IPS-18a (cell line): Measurements from ENCODE around the gene IPO5.
"Not testable (repeated sequence)": the region's sequence is repeated elsewhere in the genome, so short reads cannot be mapped to it uniquely, and the experiment has no call there.

Source experiments
- H3K27ac ChIP-seq: one replicate; pipeline ENCODE4 v1.5.1; 2013; ENCODE audit warnings: low read length
- H3K27me3 ChIP-seq: one replicate; pipeline ENCODE4 v1.6.1; 2013; ENCODE audit warnings: mild to moderate bottlenecking, low read length; ENCODE audit not compliant: control insufficient read depth, insufficient read depth
- H3K36me3 ChIP-seq: one replicate; pipeline ENCODE4 v1.6.1; 2013; ENCODE audit warnings: low read depth, low read length; ENCODE audit not compliant: control insufficient read depth
- H3K4me1 ChIP-seq: one replicate; pipeline ENCODE4 v1.6.1; 2013; ENCODE audit warnings: low read depth, low read length; ENCODE audit not compliant: control insufficient read depth
- H3K4me3 ChIP-seq: one replicate; pipeline ENCODE4 v1.5.1; 2013; ENCODE audit warnings: low read length
- H3K9ac ChIP-seq: one replicate; pipeline ENCODE4 v1.6.1; 2013; ENCODE audit warnings: mild to moderate bottlenecking, low read length, moderate library complexity
- H3K9me3 ChIP-seq: one replicate; pipeline ENCODE4 v1.6.1; 2013; ENCODE audit warnings: low read depth, low read length; ENCODE audit not compliant: control insufficient read depth

IPO5 gene

DNA sequence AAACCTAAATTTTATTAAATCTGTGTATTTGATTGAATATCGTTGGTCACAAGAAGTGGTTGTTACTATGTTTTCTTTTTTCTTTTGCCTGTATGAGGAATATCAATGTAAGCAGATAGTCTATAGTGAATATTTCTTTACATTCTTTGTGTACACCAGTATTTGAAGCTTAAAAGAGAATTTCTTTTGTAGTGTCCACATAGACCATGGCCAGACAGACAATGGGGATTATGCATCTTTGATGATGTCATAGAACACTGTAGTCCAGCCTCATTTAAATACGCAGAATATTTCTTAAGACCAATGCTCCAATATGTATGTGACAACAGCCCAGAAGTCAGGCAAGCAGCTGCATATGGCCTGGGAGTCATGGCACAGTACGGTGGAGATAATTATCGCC lies 64.8 kb downstream of the IPO5 start:
- Histone ChIP-seq H3K4me1 (no peaks in the 10 kb centered on the region), H3K36me3 (peaks cover 93% of the 10 kb centered on the region), H3K9me3 (no peaks in the 10 kb centered on the region), H3K27ac (no peak overlapping the region), H3K27me3 (no peaks in the 10 kb centered on the region), H3K9ac (no peak overlapping the region), H3K4me3 (no peak overlapping the region)

DNA sequence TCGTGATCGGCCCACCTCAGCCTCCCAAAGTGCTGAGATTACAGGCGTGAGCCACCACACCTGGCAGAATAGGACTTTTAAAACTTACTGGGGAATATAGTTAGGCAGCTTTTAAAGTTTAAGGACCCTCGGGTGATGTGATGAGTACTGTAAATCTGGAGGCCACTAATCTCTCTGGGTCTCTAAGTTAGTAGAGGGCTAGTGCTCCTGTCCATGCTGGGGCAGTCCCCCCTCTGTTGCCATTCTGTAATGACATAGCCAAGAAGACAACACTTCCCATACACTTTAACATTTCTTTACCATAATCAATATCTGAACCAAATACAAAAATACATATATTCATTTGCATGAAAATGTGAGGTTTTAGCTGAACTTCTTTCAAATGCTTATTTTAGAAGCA lies 65.7 kb downstream of the IPO5 start:
- Histone ChIP-seq H3K9me3 (no peaks in the 10 kb centered on the region), H3K36me3 (peaks cover 88% of the 10 kb centered on the region), H3K9ac (no peak overlapping the region), H3K4me3 (no peak overlapping the region), H3K27me3 (no peaks in the 10 kb centered on the region), H3K4me1 (no peaks in the 10 kb centered on the region), H3K27ac (no peak overlapping the region)

DNA sequence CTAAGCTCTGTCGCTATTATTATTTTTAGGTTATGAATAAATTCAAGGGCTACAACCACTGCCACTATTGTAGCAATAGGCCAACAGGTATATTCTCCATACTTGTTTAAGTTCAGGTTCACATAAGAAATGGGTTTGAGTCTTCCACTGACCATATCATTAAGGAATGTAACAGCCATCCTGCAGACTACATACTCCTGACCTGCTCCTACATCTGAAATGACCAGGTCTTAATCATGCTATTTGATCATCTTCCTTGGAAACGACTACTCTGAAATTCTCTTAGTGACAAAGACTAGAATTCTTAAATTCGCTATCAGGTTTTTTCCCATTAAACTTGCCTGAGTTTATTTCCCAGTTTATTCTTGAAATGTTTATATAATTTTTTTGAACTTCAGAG lies 66.8 kb downstream of the IPO5 start:
- Histone ChIP-seq H3K9ac (no peak overlapping the region), H3K4me3 (no peak overlapping the region), H3K27me3 (no peaks in the 10 kb centered on the region), H3K4me1 (no peaks in the 10 kb centered on the region), H3K27ac (no peak overlapping the region), H3K36me3 (peaks cover 82% of the 10 kb centered on the region), H3K9me3 (no peaks in the 10 kb centered on the region)

DNA sequence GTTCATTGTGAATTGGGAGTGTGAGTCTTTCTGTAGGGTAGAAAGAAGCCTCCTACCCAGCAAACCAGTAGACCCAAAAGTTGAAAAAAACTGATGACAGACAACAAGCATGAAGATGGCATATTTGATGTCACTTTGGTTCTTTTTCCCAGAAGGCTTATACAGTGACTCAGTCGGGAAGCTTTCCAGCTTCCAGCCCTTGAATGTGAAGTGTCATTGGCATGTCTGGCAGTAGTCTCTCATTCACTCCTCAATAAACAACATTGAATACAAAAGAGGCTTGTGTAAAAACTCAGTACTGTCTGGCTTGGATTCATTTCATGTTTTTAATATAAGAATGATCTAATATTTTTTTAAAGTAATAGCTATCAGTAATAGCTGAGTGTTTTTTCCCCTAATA lies 68.7 kb downstream of the IPO5 start:
- no peak overlapping the region for H3K4me3 ChIP-seq
- no peaks in the 10 kb centered on the region for H3K27me3 ChIP-seq
- no peak overlapping the region for H3K9ac ChIP-seq
- H3K9me3 ChIP-seq: no peaks in the 10 kb centered on the region
- H3K27ac ChIP-seq: no peak overlapping the region
- H3K36me3 ChIP-seq: peaks cover 64% of the 10 kb centered on the region
- peaks cover 7% of the 10 kb centered on the region for H3K4me1 ChIP-seq

DNA sequence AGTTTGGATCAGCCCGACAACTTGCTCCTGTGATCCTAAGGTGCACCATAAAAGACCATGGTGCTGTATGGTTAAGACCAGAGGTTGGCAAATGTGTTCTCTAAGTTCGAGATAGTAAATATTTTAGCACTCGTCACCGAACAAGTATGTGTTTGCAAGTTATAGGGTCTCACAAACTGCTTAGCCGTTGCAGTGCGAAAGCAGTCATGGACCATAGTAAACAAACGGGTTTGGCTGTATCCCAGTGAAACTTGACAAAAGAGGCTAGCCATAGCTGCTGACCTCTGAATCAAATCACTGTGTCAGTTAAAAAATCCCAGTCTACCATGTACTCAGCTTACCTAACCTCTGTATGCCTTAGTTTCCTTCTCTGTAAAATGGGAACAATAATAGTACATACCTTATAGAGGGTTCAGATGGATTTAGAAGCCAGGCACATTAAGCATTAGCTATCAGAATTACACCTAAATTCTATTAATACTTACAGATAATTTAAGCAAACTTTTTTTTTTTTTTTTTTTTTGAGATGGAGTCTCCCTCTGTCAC lies 72.1 kb downstream of the IPO5 start:
- H3K36me3 ChIP-seq: peaks cover 30% of the 10 kb centered on the region
- peaks cover 7% of the 10 kb centered on the region for H3K4me1 ChIP-seq
- no peaks in the 10 kb centered on the region for H3K27me3 ChIP-seq
- no peak overlapping the region for H3K9ac ChIP-seq
- H3K4me3 ChIP-seq: no peak overlapping the region
- H3K27ac ChIP-seq: no peak overlapping the region
- no peaks in the 10 kb centered on the region for H3K9me3 ChIP-seq

DNA sequence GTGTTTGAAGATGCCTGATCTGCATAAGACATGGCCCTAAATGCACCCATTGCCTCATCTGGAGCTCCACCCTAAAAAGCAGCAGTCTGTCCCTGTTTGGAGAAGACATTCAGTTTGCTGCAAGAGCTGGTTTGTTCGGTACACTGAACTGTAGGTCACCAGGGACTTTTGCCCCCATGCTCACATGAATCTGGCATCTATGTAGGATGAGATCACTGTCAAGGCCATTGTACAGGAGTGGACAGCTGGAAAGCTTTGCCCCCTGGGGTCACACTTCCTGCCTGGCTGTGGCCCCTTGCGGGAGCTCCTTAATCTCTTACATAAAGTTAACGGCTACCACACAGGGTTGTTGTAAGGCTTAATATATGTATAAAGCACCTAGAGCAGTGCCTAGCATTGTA lies 73.0 kb downstream of the IPO5 start:
- Histone ChIP-seq H3K27me3 (no peaks in the 10 kb centered on the region), H3K9me3 (no peaks in the 10 kb centered on the region), H3K36me3 (peaks cover 21% of the 10 kb centered on the region), H3K4me3 (no peak overlapping the region), H3K4me1 (peaks cover 7% of the 10 kb centered on the region), H3K27ac (no peak overlapping the region), H3K9ac (no peak overlapping the region)

DNA sequence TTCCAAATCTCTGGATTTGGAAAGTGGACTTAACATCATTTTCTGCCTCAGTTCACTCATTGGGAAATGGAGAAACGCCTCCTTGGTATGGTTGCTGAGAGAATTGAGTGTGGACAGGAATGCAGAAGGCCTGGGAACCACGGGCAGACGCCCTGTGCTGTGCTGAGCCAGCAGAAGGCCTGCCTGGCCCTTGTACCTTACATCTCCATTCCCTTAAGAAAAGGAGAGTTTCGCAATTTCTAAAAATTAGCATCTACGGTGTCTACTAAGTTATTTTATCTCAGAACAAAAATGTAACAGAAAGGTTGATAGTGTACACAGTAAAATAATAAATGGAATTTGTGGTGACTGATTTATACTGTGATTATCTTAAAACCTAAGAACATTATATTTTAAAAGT lies 78.7 kb downstream of the IPO5 start:
- H3K27ac ChIP-seq: no peak overlapping the region
- H3K36me3 ChIP-seq: no peaks in the 10 kb centered on the region

DNA sequence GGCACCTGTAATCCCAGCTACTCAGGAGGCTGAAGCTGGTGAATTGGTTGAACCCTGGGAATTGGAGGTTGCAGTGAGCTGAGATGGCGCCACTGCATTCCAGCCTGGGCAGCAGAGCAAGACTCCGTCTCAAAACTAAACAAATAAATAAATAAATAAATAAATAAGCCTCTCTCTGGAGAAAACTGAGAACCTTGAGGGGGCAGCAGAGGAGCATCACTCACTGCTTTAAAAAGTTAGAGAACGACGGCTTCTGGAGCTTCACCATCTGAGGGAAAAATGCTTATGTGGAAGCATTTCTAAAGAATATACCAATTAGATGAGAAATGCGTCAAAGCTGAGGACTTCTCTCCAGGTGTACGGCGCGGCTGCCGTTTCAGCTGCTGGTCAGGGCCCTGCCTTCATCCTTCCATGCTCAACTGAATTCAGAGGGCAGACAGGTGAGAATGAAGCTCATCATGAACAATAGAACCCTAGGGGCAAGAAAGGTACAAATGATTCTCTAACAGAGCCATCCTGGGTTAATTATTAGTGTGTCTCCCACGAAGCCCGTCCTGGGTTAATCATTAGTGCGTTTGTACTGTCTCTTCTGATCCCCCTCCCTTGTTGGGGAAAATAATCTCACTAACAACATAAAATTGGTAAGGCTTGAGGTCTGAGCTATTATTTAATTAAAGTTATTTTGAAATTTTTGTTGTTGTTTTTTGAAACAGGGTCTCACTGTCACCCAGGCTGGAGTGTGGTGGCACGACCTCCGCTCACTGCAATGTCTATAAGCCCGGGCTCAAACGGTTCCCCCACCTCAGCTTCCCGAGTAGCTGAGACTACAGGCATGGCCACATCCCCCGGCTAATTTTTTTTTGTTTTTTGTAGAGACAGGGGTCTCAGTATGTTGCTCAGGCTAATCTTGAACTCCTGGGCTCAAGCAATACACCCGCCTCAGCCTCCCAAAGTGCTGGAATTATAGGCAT lies 80.1 kb downstream of the IPO5 start:
- no peaks in the 10 kb centered on the region for H3K36me3 ChIP-seq
- no peak overlapping the region for H3K27ac ChIP-seq
- H3K4me1 ChIP-seq: no peaks in the 10 kb centered on the region
- no peaks in the 10 kb centered on the region for H3K9me3 ChIP-seq
- no peak overlapping the region for H3K4me3 ChIP-seq
- H3K9ac ChIP-seq: no peak overlapping the region
- no peaks in the 10 kb centered on the region for H3K27me3 ChIP-seq

More for the DNA sequence above, 78.7 kb downstream of the IPO5 start:
- Histone ChIP-seq H3K9me3 (no peaks in the 10 kb centered on the region), H3K9ac (no peak overlapping the region), H3K4me1 (no peaks in the 10 kb centered on the region), H3K27me3 (no peaks in the 10 kb centered on the region), H3K4me3 (no peak overlapping the region)

DNA sequence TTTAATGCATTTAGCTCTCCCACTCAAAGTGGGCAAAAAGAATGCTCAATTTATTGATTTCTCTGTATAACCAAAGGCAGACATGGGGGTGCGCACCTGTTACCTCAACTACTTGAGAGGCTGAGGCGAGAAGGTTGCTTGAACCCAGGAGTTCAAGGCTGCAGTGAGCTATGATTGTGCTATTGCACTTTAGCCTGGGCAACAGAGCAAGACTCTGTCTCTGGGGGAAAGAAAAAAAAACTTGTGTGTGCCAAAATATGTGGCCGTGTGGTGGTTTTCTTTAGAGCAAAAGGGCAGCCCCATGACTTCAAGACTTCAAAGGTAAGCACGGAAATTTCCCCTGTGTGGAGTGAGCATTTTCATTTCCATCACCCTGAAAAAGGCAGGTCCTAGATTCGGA lies 81.9 kb downstream of the IPO5 start:
- no peaks in the 10 kb centered on the region for H3K9me3 ChIP-seq
- no peaks in the 10 kb centered on the region for H3K36me3 ChIP-seq

DNA sequence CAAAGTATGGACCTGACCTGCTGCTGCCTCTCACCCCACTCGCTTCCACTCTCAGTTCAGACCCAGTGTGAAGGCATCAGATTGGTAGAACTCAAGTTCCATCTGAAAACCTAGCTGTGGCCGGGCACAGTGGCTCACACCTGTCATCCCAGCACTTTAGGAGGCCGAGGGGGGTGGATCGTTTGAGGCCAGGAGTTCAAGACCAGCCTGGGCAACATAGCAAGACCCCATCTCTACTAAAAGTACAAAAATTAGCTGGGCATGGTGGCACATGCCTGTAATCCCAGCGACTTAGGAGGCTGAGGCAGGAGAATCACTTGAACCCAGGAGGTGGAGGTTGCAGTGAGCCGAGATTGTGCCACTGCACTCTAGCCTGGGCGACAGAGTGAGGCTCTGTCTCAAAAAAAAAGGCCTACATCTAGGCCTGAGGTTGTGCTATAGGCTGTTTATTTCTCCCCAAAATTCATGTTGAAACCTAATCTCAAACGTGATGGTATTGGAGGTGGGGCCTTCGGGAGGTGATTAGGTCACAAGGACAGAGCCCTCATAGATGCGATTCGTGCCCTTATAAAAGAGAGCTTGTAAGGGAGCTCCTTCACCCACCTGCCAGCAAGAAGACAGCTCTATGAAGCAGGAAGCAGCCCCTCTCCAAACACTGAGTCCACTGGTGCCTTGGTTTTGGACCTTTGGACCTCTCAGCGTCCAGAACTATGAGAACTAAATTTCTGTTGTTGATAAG lies 83.3 kb downstream of the IPO5 start:
- H3K36me3 ChIP-seq, H3K27me3 ChIP-seq, H3K9me3 ChIP-seq, H3K27ac ChIP-seq, H3K4me3 ChIP-seq, H3K4me1 ChIP-seq, H3K9ac ChIP-seq: not testable (repeated sequence)

More for the DNA sequence above, 81.9 kb downstream of the IPO5 start:
- Histone ChIP-seq H3K4me1 (no peaks in the 10 kb centered on the region), H3K27ac (no peak overlapping the region), H3K27me3 (no peaks in the 10 kb centered on the region), H3K9ac (no peak overlapping the region), H3K4me3 (no peak overlapping the region)

DNA sequence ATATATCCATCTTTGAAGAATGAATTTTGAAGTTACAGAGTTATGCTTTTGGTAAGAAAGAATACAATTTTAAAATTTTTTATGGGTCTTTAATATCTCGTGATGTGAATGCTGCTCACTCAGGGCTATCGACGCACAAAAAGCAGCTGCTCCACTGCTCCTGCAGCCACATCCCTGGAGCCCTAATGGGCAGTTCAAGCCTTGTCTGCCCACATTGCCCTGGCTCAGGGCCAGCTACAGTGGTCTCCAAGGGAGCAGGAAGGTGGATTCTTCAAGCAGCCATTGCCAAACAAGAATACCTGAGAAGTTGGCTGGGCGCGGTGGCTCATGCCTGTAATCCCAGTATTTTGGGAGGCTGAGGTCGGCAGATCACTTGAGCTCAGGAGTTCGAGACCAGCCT lies 85.8 kb downstream of the IPO5 start:
- H3K4me1 ChIP-seq: no peaks in the 10 kb centered on the region
- no peak overlapping the region for H3K27ac ChIP-seq
- no peaks in the 10 kb centered on the region for H3K9me3 ChIP-seq
- no peaks in the 10 kb centered on the region for H3K36me3 ChIP-seq
- no peak overlapping the region for H3K4me3 ChIP-seq
- no peak overlapping the region for H3K9ac ChIP-seq
- H3K27me3 ChIP-seq: no peaks in the 10 kb centered on the region
